ENCODE measurements around the gene ATXN7. TPM values are rescaled to one million over a fixed set of nuclear protein-coding genes. Genes with fewer than 3 reads are reported as not detected.

Gene ATXN7
- total and polyA plus RNA-seq, 2 of the 4 experiments (the other 2 are of a cell fraction), result 8.6 to 13.6 TPM

Small RNA genes within 50 kb of the gene (microRNA-seq; reads per million reads assigned to microRNA genes)
- not detected for gene SCAANT1 (ENCODE audit: insufficient read depth, insufficient read length)

Small RNA genes within 50 kb of the gene (small RNA-seq; reads per million reads assigned to genes)
- gene SCAANT1, result 0 to 1.6 (median 0) reads per million in 5 experiments

Other genes with a start within 250 kb of the ATXN7 start
- not detected in 2 replicates for gene SNTN, start 211.2 kb upstream of the ATXN7 start, total RNA-seq (2012; rRNA removed)
- gene SNTN, start 211.2 kb upstream of the ATXN7 start, polyA plus RNA-seq (2012; rRNA removed), result not detected in 2 replicates
- gene C3orf49, start 44.6 kb upstream of the ATXN7 start, total RNA-seq (2012; rRNA removed), result not detected in 2 replicates
- not detected in 2 replicates for gene C3orf49, start 44.6 kb upstream of the ATXN7 start, polyA plus RNA-seq (2012; rRNA removed)
- gene THOC7, start 62 bp upstream of the ATXN7 start, total RNA-seq (2012; rRNA removed), result 25.8 and 51.7 TPM in 2 replicates
- 43.5 and 55.9 TPM in 2 replicates for gene THOC7, start 62 bp upstream of the ATXN7 start, polyA plus RNA-seq (2012; rRNA removed)
- not detected in 2 replicates for gene SCAANT1, start 48.5 kb downstream of the ATXN7 start, total RNA-seq (2012; rRNA removed)
- not detected in 2 replicates for gene SCAANT1, start 48.5 kb downstream of the ATXN7 start, polyA plus RNA-seq (2012; rRNA removed)
- gene PSMD6, start 159.6 kb downstream of the ATXN7 start, total RNA-seq (2012; rRNA removed), result 91.8 and 144 TPM in 2 replicates
- 86.6 and 87.0 TPM in 2 replicates for gene PSMD6, start 159.6 kb downstream of the ATXN7 start, polyA plus RNA-seq (2012; rRNA removed)